ENCODE results near the gene TPP2.

Gene TPP2

DNA sequence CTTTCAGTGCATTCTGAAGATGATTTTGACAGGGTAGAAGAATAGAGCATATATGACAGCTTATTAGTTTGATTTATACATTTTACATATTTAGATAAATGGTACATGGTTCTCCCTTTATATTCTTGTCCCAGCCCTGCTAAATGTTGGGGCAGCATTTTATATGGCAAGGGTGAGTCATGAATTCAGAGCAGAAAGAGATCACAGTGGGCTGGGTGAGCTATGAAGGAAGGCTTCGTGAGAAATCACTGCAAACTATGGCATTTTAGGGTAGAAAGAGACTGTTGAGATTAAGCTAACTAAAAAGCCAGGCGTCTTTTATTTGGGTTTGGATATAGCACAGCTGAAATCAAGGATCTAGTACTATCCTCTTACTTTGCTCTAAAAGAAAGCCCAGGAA, 122.0 kb downstream of the TPP2 start:
- TF ChIP-seq, protein P1, sequence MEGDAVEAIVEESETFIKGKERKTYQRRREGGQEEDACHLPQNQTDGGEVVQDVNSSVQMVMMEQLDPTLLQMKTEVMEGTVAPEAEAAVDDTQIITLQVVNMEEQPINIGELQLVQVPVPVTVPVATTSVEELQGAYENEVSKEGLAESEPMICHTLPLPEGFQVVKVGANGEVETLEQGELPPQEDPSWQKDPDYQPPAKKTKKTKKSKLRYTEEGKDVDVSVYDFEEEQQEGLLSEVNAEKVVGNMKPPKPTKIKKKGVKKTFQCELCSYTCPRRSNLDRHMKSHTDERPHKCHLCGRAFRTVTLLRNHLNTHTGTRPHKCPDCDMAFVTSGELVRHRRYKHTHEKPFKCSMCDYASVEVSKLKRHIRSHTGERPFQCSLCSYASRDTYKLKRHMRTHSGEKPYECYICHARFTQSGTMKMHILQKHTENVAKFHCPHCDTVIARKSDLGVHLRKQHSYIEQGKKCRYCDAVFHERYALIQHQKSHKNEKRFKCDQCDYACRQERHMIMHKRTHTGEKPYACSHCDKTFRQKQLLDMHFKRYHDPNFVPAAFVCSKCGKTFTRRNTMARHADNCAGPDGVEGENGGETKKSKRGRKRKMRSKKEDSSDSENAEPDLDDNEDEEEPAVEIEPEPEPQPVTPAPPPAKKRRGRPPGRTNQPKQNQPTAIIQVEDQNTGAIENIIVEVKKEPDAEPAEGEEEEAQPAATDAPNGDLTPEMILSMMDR (IDR thresholded peaks at IDR 0.05; ENCODE audit: unreplicated experiment in 3 of 3), result no peak
- Mint-ChIP-seq H3K4me3 (no peak overlapping the region), H3K27me3 (ENCODE audit: low read depth) (no peaks in the 10 kb centered on the region), H3K36me3 (ENCODE audit: low read depth) (peaks cover 4% of the 10 kb centered on the region), H3K27ac (no peak overlapping the region), H3K9me3 (peaks cover 5% of the 10 kb centered on the region), H3K4me1 (peaks cover 5% of the 10 kb centered on the region)

DNA sequence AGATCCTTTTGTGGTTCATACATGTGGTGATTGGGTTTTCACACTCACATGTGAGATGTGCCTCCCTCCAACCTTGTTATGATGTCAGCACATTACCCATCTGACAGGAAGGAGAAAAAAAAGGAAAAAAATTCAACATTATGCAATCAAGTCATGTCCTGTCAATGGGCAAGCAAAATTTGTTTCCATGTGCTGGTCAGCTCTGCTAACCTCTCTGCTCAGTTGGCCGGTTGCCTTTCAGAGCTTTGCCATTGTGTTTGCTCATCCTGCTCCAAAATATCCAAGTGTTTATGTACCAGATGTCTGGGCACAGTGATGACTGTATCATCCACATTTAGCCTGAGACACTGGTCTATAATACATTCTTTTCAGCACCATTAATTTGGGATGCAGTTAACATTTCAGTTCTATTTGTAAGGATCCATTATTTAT, 125.0 kb downstream of the TPP2 start:
- H3K9me3 Mint-ChIP-seq, result no peaks in the 10 kb centered on the region

DNA sequence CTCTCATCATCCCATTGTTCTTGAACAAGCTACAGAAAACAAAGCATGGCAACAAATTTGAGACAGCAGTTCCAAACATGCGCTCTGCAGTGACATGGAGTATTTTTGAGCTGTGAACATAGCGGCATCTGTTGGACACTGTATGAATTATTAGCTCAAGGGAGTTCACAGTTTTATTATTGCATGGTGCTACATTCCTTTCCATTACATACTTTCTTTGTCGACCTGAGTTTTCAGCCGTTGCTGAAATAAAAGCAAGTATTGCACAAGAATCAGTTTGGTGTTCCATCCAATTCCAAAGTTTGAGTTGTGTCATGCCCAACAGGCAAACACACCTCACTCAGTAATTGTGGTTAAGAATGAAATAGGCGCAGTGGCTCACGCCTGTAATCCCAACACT, 128.1 kb downstream of the TPP2 start:
- peaks cover 2% of the 10 kb centered on the region for H3K4me1 Mint-ChIP-seq
- no peaks in the 10 kb centered on the region for H3K9me3 Mint-ChIP-seq
- H3K27me3 Mint-ChIP-seq (ENCODE audit: low read depth), result no peaks in the 10 kb centered on the region
- no peaks in the 10 kb centered on the region for H3K36me3 Mint-ChIP-seq (ENCODE audit: low read depth)
- H3K27ac Mint-ChIP-seq, result no peak overlapping the region
- TF ChIP-seq, protein P1 (IDR thresholded peaks at IDR 0.05; ENCODE audit: unreplicated experiment in 3 of 3), result peak; percentile 34 to 47 (median 41)
- no peak overlapping the region for H3K4me3 Mint-ChIP-seq

More for the DNA sequence above, 125.0 kb downstream of the TPP2 start:
- no peaks in the 10 kb centered on the region for H3K36me3 Mint-ChIP-seq (ENCODE audit: low read depth)
- H3K4me3 Mint-ChIP-seq, result no peak overlapping the region
- no peak overlapping the region for H3K27ac Mint-ChIP-seq
- TF ChIP-seq, protein P1 (IDR thresholded peaks at IDR 0.05; ENCODE audit: unreplicated experiment in 3 of 3), result no peak
- H3K4me1 Mint-ChIP-seq, result peaks cover 5% of the 10 kb centered on the region
- H3K27me3 Mint-ChIP-seq (ENCODE audit: low read depth), result no peaks in the 10 kb centered on the region

DNA sequence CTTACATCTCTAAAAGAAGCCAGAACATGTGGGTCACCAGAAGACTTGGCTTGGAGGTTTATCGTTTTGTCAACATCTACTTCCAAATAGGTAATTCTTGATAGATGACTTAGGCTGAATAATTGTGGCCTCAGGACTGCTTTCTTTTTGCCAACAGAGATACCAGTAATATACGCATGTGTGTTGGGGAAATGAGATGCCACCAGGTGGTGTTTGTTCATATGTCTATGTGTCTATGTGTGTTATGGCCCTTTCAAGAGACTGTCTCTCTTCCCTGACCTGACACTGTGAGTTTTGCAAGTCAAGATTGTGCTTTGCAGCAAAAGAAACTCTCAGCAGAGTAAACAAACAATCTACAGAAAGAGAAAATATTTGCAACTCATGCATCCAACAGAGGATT, 129.6 kb downstream of the TPP2 start:
- TF ChIP-seq, protein P1 (IDR thresholded peaks at IDR 0.05; ENCODE audit: unreplicated experiment in 3 of 3), result no peak
- Mint-ChIP-seq H3K4me3 (no peak overlapping the region), H3K36me3 (ENCODE audit: low read depth) (no peaks in the 10 kb centered on the region), H3K27ac (no peak overlapping the region), H3K27me3 (ENCODE audit: low read depth) (no peaks in the 10 kb centered on the region), H3K4me1 (no peaks in the 10 kb centered on the region), H3K9me3 (no peaks in the 10 kb centered on the region)
